Adrenal gland (tissue), 5 donors: ENCODE measurements around the gene MSLN.

Experiments
- POLR2A ChIP-seq, 2 donors: fragments of 450-650 bp; IDR thresholded peaks; one replicate each; pipeline ENCODE4 v1.6.1; 2017; ENCODE audit warnings: antibody characterized with exemption in 2 of 2, mild to moderate bottlenecking in 2 of 2, moderate library complexity in 1 of 2
- TF ChIP-seq, protein P1 (sequence below), 6 experiments: fragments of 450-650 bp in 4 of 6; fragments of 200-600 bp in 2 of 6; sonication (generic) in 1 of 6; IDR thresholded peaks; 1 replicate in 5 of 6; 2 replicates in 1 of 6; pipeline versions ENCODE4 v1.5.1 to v1.8.0; 2016 to 2021; ENCODE audit warnings: antibody characterized with exemption in 6 of 6, mild to moderate bottlenecking in 2 of 6, moderate library complexity in 1 of 6
- donor health status: DM: no; HTN: no; CAD: no.

DNA sequence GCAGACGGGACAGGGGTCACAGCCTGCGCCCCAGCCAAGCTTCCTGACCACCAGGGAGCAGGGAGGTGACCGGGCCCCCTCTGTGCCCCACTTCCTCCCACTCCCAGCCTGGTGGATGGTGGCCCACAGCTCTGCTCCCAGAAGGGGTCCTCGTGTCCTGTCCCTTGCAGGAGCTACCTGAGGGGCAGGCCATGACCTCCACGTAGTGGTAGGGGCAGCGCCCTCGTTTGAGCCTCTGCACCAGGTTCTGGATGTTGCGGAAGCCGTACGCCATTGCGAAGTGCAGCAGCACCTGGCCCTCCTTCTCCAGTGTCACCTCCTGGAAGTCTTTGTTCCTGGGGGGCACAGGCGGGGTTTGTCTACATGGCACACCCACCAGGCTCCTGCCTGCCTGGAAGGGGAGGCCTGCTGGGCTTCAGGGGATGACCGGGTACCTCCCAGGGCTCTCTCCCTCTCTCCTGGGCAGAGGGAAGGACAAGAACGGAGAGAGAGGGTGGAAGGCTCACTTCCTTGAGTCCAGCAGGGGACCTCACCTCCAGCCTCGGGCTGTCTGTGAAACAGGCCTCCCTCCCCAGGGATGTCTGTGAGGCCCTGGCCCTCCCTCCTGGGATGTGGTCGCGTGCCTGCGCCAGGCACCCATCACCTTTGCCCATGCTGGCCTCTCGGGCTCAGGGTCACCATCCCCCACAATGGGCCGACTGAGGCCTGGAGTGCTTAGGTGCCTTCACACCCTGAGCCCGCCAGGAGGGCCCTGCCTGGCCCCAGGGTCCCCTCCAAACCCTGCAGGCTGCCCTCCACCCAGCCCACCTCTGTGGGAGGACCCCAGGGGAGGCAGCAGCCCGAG, 29.6 kb upstream of the MSLN start:
- TF ChIP-seq, protein P1, sequence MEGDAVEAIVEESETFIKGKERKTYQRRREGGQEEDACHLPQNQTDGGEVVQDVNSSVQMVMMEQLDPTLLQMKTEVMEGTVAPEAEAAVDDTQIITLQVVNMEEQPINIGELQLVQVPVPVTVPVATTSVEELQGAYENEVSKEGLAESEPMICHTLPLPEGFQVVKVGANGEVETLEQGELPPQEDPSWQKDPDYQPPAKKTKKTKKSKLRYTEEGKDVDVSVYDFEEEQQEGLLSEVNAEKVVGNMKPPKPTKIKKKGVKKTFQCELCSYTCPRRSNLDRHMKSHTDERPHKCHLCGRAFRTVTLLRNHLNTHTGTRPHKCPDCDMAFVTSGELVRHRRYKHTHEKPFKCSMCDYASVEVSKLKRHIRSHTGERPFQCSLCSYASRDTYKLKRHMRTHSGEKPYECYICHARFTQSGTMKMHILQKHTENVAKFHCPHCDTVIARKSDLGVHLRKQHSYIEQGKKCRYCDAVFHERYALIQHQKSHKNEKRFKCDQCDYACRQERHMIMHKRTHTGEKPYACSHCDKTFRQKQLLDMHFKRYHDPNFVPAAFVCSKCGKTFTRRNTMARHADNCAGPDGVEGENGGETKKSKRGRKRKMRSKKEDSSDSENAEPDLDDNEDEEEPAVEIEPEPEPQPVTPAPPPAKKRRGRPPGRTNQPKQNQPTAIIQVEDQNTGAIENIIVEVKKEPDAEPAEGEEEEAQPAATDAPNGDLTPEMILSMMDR (IDR thresholded peaks at IDR 0.05), result no peak
- TF ChIP-seq POLR2A (IDR thresholded peaks at IDR 0.05), result no peak
